Endodermal cell (in vitro differentiated cells): ENCODE measurements around the gene GHRHR. TPM values are rescaled to one million over a fixed set of nuclear protein-coding genes. Genes with fewer than 3 reads are reported as not detected.

Experiments
- DNase-seq: peaks from one replicate; pipeline ENCODE4 v3.0.0-alpha.2; 2017
- H3K27ac ChIP-seq: 2 replicates; pipeline ENCODE4 v1.5.1; 2013; ENCODE audit warnings: mild to moderate bottlenecking, low read depth, low read length, moderate library complexity
- H3K27me3 ChIP-seq: 2 replicates; pipeline ENCODE4 v1.6.1; 2013; ENCODE audit warnings: mild to moderate bottlenecking, low read length, moderate library complexity; ENCODE audit not compliant: insufficient read depth, control insufficient read depth, poor library complexity, severe bottlenecking
- H3K36me3 ChIP-seq: 2 replicates; pipeline ENCODE4 v1.7.0; 2013; ENCODE audit warnings: mild to moderate bottlenecking, low read length, moderate library complexity; ENCODE audit not compliant: control insufficient read depth, insufficient read depth
- H3K4me1 ChIP-seq: one replicate; pipeline ENCODE4 v1.7.0; 2013; ENCODE audit warnings: low read length; ENCODE audit not compliant: control insufficient read depth, insufficient read depth
- H3K4me3 ChIP-seq: 2 replicates; pipeline ENCODE4 v1.5.1; 2013; ENCODE audit warnings: mild to moderate bottlenecking, low read length, moderate library complexity
- H3K9ac ChIP-seq: 2 replicates; pipeline ENCODE4 v1.6.1; 2013; ENCODE audit warnings: mild to moderate bottlenecking, low read length, moderate library complexity; ENCODE audit not compliant: poor library complexity, severe bottlenecking; ENCODE audit errors: extremely low read depth
- H3K9me3 ChIP-seq: 2 replicates; pipeline ENCODE4 v1.6.1; 2013; ENCODE audit warnings: mild to moderate bottlenecking, low read length, moderate library complexity; ENCODE audit not compliant: control insufficient read depth
- H3K27ac Mint-ChIP-seq: 2 replicates; pipeline ENCODE4 v1.8.0; 2020; ENCODE audit warnings: mixed read lengths
- H3K27me3 Mint-ChIP-seq: 2 replicates; pipeline ENCODE4 v1.8.0; 2021; ENCODE audit warnings: mild to moderate bottlenecking, mixed read lengths; ENCODE audit not compliant: insufficient read depth
- H3K36me3 Mint-ChIP-seq: 2 replicates; pipeline ENCODE4 v1.8.0; 2020; ENCODE audit warnings: low read depth, mixed read lengths
- H3K4me1 Mint-ChIP-seq: 2 replicates; pipeline ENCODE4 v1.8.0; 2020; ENCODE audit warnings: mixed read lengths
- H3K4me3 Mint-ChIP-seq: 2 replicates; pipeline ENCODE4 v1.8.0; 2020; ENCODE audit warnings: mild to moderate bottlenecking, moderate library complexity, mixed read lengths
- H3K9me3 Mint-ChIP-seq: 2 replicates; pipeline ENCODE4 v1.8.0; 2020; ENCODE audit warnings: mild to moderate bottlenecking, mixed read lengths
- CTCF ChIP-seq: fragments of 200-600 bp; sonication (generic); conservative IDR thresholded peaks from 2 replicates; pipeline ENCODE4 v1.5.0; 2021; ENCODE audit warnings: antibody characterized with exemption, mild to moderate bottlenecking
- WGBS, 2 experiments: methylation state at CpG; one replicate each; pipeline versions ENCODE4 v1.1.5 to v1.1.7; 2013; ENCODE audit warnings: missing lambda C conversion rate in 2 of 2, mixed read lengths in 1 of 2; ENCODE audit not compliant: insufficient coverage in 1 of 2, insufficient read length in 1 of 2; 5-methylcytosine and 5-hydroxymethylcytosine counted together
- total RNA-seq, 2 donors: library from RNA; stranded (reverse); fragmentation: NEBNext Ultra II Directional in 1 of 2; extraction: Animal tissue kit (Norgen Biotek cat#: 25700) in 1 of 2; gene quantifications; 2 replicates in 1 of 2; 3 replicates in 1 of 2; pipeline ENCODE4 v1.2.1, GENCODE V29; 2021

GHRHR gene
- total RNA-seq, 2 donors from 2014 or later = not detected

- DNase-seq = peak; percentile 95
- Histone ChIP-seq H3K4me3 (no peak overlapping the region), H3K36me3 (no peaks in the 10 kb centered on the region), H3K9me3 (no peaks in the 10 kb centered on the region), H3K27me3 (peaks cover 14% of the 10 kb centered on the region), H3K4me1 (no peaks in the 10 kb centered on the region), H3K27ac (no peak overlapping the region), H3K9ac (no peak overlapping the region)
- Mint-ChIP-seq H3K27ac (no peak overlapping the region), H3K4me3 (no peak overlapping the region), H3K36me3 (no peaks in the 10 kb centered on the region), H3K27me3 (peaks cover 34% of the 10 kb centered on the region), H3K9me3 (no peaks in the 10 kb centered on the region), H3K4me1 (peaks cover 7% of the 10 kb centered on the region)
- WGBS, 2 experiments = 15 to 32% methylated on average over 5 to 7 of the region's 7 CpGs
- peak; percentile 94 for TF ChIP-seq CTCF
These were observed 11.0 kb downstream of the GHRHR start for GRCh38 chr7:30974605-30975255.

- no peak overlapping the region for H3K4me3 ChIP-seq
These were observed 11.6 kb downstream of the GHRHR start for GRCh38 chr7:30975256-30975899.

GRCh38 chr7:30976381-30976780 lies 12.6 kb downstream of the GHRHR start:
- DNase-seq = peak; percentile 33
- Mint-ChIP-seq H3K4me1 (peaks cover 4% of the 10 kb centered on the region), H3K27ac (no peak overlapping the region), H3K27me3 (peaks cover 41% of the 10 kb centered on the region), H3K36me3 (no peaks in the 10 kb centered on the region), H3K9me3 (no peaks in the 10 kb centered on the region), H3K4me3 (no peak overlapping the region)
- 84 to 100% methylated on average over 1 to 5 of the region's 5 CpGs for WGBS, 2 experiments
- Histone ChIP-seq H3K4me3 (no peak overlapping the region), H3K4me1 (no peaks in the 10 kb centered on the region), H3K27me3 (peaks cover 14% of the 10 kb centered on the region), H3K36me3 (no peaks in the 10 kb centered on the region), H3K9me3 (no peaks in the 10 kb centered on the region), H3K9ac (no peak overlapping the region), H3K27ac (no peak overlapping the region)
- no peak for TF ChIP-seq CTCF

More at GRCh38 chr7:30975256-30975899, 11.6 kb downstream of the GHRHR start:
- Mint-ChIP-seq H3K36me3 (no peaks in the 10 kb centered on the region), H3K4me3 (no peak overlapping the region), H3K27ac (no peak overlapping the region), H3K9me3 (no peaks in the 10 kb centered on the region), H3K27me3 (peaks cover 36% of the 10 kb centered on the region), H3K4me1 (peaks cover 7% of the 10 kb centered on the region)
- Histone ChIP-seq H3K4me1 (no peaks in the 10 kb centered on the region), H3K9ac (no peak overlapping the region), H3K27me3 (peaks cover 14% of the 10 kb centered on the region), H3K36me3 (no peaks in the 10 kb centered on the region), H3K27ac (no peak overlapping the region), H3K9me3 (no peaks in the 10 kb centered on the region)
- peak; percentile 39 for DNase-seq
- WGBS, 2 experiments = 80 to 86% methylated on average over 3 to 5 of the region's 5 CpGs
- no peak for TF ChIP-seq CTCF
